ENCODE data around the gene LITAF.
"Not testable (repeated sequence)": the region's sequence is repeated elsewhere in the genome, so short reads cannot be mapped to it uniquely, and the experiment has no call there.

The LITAF gene

GRCh38 chr16:11513366-11513765 lies 73.4 kb downstream of the LITAF start:
- not testable (repeated sequence) for DNase-seq

GRCh38 chr16:11511801-11512200 lies 74.9 kb downstream of the LITAF start:
- DNase-seq = no peak

GRCh38 chr16:11511328-11511727 lies 75.4 kb downstream of the LITAF start:
- no peak for DNase-seq

GRCh38 chr16:11510178-11510973 lies 76.3 kb downstream of the LITAF start:
- no peak for DNase-seq

- DNase-seq = no peak
These were observed 78.7 kb downstream of the LITAF start for GRCh38 chr16:11507991-11508390.

GRCh38 chr16:11507350-11507749 lies 79.4 kb downstream of the LITAF start:
- no peak for DNase-seq

GRCh38 chr16:11506741-11507305 lies 79.9 kb downstream of the LITAF start:
- peak; percentile 9 for DNase-seq

GRCh38 chr16:11504261-11504660 lies 82.5 kb downstream of the LITAF start:
- DNase-seq = not testable (repeated sequence)

- no peak for DNase-seq
These were observed 83.2 kb downstream of the LITAF start for GRCh38 chr16:11503566-11503965.

GRCh38 chr16:11502239-11502638 lies 84.5 kb downstream of the LITAF start:
- no peak for DNase-seq

- no peak for DNase-seq
These were observed 85.1 kb downstream of the LITAF start for GRCh38 chr16:11501632-11502031.

GRCh38 chr16:11500700-11501346 lies 85.9 kb downstream of the LITAF start:
- DNase-seq = no peak

- no peak for DNase-seq
These were observed 87.2 kb downstream of the LITAF start for GRCh38 chr16:11499295-11500089.

GRCh38 chr16:11498683-11499082 lies 88.0 kb downstream of the LITAF start:
- DNase-seq = peak; percentile 59

- DNase-seq = peak; percentile 38
These were observed 88.8 kb downstream of the LITAF start for GRCh38 chr16:11497851-11498289.

All from OCI-M1 (cell line).